Measurements from ENCODE around the gene RBMY1A1. TPM values are rescaled to one million over a fixed set of nuclear protein-coding genes. Genes with fewer than 3 reads are reported as not detected.
"Not testable (repeated sequence)": the region's sequence is repeated elsewhere in the genome, so short reads cannot be mapped to it uniquely, and the experiment has no call there.

The RBMY1A1 gene
- total RNA-seq (2014; rRNA removed; shearing (Covaris generic)): not detected in 2 replicates

- DNase-seq (ENCODE audit: low spot score): not testable (repeated sequence)
These were observed at the start of gene RBMY1A1 for GRCh38 chrY:21534579-21534978. Gene RBMY1A1 (plus strand): TSS chrY:21534879. CDS start chrY:21536892, 2,013 bp downstream.

GRCh38 chrY:21511038-21511437 lies 23.6 kb upstream of the RBMY1A1 start, which contains the start of gene RBMY1B:
Gene RBMY1B (plus strand): TSS chrY:21511338. CDS start chrY:21513351, 2,013 bp downstream.
- DNase-seq (ENCODE audit: low spot score): not testable (repeated sequence)

GRCh38 chrY:21559316-21559984 lies 24.8 kb downstream of the RBMY1A1 start:
- not testable (repeated sequence) for DNase-seq (ENCODE audit: low spot score)

- no peak for DNase-seq (ENCODE audit: low spot score)
These were observed 50.8 kb downstream of the RBMY1A1 start for GRCh38 chrY:21585449-21585848.

GRCh38 chrY:21586454-21586853 lies 51.8 kb downstream of the RBMY1A1 start:
- DNase-seq (ENCODE audit: low spot score): not testable (repeated sequence)

DNA sequence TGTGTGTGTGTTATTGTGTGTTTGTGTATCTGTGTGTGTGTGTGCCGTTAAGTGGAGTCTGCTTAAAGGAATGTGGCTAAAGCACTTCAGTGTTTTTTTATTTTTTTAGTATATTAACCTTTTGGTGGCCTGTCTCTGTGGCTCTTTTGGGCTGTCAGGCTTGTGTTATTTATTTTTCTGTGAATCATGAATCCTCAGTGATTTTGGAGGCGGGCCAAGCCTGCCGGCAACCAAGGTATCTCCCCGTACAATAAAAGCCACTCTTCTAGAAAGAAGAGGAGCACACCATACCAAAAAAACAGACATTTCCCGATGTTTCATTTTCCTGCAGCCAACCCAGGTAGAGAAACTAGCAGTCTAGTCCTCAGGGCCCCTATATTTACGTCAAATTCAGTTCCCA lies 57.4 kb downstream of the RBMY1A1 start:
- DNase-seq (ENCODE audit: low spot score): no peak

DNA sequence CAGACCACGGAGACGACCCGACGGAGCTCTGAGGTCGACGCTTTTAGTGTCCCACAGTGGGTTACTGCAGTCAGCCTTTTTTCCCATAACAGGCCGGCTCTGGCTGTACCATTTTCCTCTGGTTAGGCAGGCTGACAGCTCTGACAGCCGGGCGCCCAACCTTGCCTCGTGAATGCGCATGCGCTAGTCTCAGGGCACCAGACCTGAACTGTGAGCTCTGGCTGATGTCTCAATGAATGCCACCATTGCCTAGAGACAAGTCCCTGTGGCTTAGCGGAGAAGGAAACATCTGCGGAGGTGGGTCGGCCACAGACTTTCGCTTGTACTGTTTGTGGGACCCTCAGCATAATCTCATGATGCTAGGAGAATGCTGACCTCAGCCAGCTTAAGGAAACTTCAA lies 61.6 kb downstream of the RBMY1A1 start:
- DNase-seq (ENCODE audit: low spot score): not testable (repeated sequence)

Other genes with a start within 250 kb of the RBMY1A1 start
- gene RBMY1B, start 23.5 kb upstream of the RBMY1A1 start, total RNA-seq (2014; rRNA removed; shearing (Covaris generic)): not detected in 2 replicates